Mucosa of descending colon (tissue), 3 donors: Measurements from ENCODE around the gene ARID1B. TPM values are rescaled to one million over a fixed set of nuclear protein-coding genes. Genes with fewer than 3 reads are reported as not detected.

Experiments used
- ATAC-seq: fragments of 200-7000 bp; cut with Tn5 transposase; one replicate; pipeline ENCODE4 v1.9.1; 2020; ENCODE audit warnings: mild to moderate bottlenecking, moderate library complexity
- DNase-seq, 3 donors: peaks; one replicate each; pipeline ENCODE4 v3.0.0-alpha.2; 2020
- H3K36me3 ChIP-seq: fragments of 200-600 bp; one replicate; pipeline ENCODE4 v1.8.0; 2021; ENCODE audit warnings: low read depth, mild to moderate bottlenecking
- H3K4me1 ChIP-seq: fragments of 200-600 bp; one replicate; pipeline ENCODE4 v1.8.0; 2021; ENCODE audit warnings: low read depth, mild to moderate bottlenecking
- H3K4me3 ChIP-seq: fragments of 200-600 bp; one replicate; pipeline ENCODE4 v1.8.0; 2021; ENCODE audit warnings: mild to moderate bottlenecking
- H3K9me3 ChIP-seq: fragments of 200-600 bp; one replicate; pipeline ENCODE4 v1.8.0; 2021; ENCODE audit warnings: mild to moderate bottlenecking
- intact Hi-C, 2 donors: fragments of 100-400 bp; cut with DNase I in 1 of 2; cut with micrococcal nuclease in 1 of 2; formaldehyde crosslinking; loops; one replicate each; pipeline versions ENCODE4 v1.11.0 to v1.11.1; 2022; cut with DNase I, micrococcal nuclease
- total RNA-seq, 3 donors: library from RNA; stranded (reverse); fragmentation: NEBNext Ultra II Directional in 2 of 3; extraction: Animal tissue kit (Norgen Biotek cat#: 25700) in 2 of 3; gene quantifications; one replicate each; pipeline versions ENCODE4 v1.2.1 to v1.2.4, GENCODE V29; 2021 to 2023
- TF ChIP-seq, protein P1 (sequence below): fragments of 200-600 bp; IDR thresholded peaks from one replicate; pipeline ENCODE4 v1.8.0; 2022; ENCODE audit warnings: antibody characterized with exemption, mild to moderate bottlenecking
- donor health status: DM: no; HTN: no; CAD: no; lungs with moderate emphysema.
- donor health status: DM: no; HTN: no; CAD: no.
- donor health status: DM: no; HTN: yes; CAD: no.

Gene ARID1B
- total RNA-seq, 3 donors from 2014 or later: 71.8 to 102 (median 101) TPM

GRCh38 chr6:156790711-156791319, 13.6 kb downstream of the ARID1B start:
- TF ChIP-seq, protein P1, sequence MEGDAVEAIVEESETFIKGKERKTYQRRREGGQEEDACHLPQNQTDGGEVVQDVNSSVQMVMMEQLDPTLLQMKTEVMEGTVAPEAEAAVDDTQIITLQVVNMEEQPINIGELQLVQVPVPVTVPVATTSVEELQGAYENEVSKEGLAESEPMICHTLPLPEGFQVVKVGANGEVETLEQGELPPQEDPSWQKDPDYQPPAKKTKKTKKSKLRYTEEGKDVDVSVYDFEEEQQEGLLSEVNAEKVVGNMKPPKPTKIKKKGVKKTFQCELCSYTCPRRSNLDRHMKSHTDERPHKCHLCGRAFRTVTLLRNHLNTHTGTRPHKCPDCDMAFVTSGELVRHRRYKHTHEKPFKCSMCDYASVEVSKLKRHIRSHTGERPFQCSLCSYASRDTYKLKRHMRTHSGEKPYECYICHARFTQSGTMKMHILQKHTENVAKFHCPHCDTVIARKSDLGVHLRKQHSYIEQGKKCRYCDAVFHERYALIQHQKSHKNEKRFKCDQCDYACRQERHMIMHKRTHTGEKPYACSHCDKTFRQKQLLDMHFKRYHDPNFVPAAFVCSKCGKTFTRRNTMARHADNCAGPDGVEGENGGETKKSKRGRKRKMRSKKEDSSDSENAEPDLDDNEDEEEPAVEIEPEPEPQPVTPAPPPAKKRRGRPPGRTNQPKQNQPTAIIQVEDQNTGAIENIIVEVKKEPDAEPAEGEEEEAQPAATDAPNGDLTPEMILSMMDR: no peak
- no peaks in the 10 kb centered on the region for H3K36me3 ChIP-seq
- no peaks in the 10 kb centered on the region for H3K9me3 ChIP-seq
- H3K4me1 ChIP-seq: peaks cover 26% of the 10 kb centered on the region
- H3K4me3 ChIP-seq: no peak overlapping the region
- ATAC-seq (no peak), DNase-seq (no peak)
- intact Hi-C loops: no loop called here

DNA sequence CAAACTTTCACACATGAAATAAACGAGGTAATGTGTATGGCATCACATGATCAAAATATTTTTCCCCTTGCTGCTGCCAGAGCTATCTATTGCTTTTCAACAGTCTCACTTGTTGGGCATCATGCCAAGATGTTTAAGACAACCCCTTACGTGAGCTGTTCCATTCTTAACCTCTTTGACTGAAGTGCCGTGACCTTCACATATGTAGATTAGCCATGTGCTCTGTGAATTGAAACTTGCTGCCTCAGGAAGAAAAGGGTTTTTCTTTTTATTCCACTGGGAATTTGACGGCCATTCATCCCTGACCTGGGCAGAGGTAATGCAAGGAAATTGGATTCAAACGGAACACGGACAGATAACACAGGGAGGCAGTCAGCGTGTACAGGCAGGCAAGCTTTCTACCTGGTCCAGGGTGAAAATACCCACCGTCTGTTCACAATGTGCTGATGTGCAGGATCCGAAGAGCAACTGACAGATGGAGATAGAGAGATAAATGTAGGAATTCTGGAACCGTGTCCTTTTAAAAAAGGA, 14.2 kb downstream of the ARID1B start:
- H3K4me1 ChIP-seq: peaks cover 25% of the 10 kb centered on the region
- TF ChIP-seq, protein P1: no peak
- ATAC-seq (peak; percentile 71), DNase-seq (peak in 1 of 3 donors; percentile 33)
- no peaks in the 10 kb centered on the region for H3K9me3 ChIP-seq
- intact Hi-C loops: no loop called here
- H3K36me3 ChIP-seq: no peaks in the 10 kb centered on the region
- no peak overlapping the region for H3K4me3 ChIP-seq

DNA sequence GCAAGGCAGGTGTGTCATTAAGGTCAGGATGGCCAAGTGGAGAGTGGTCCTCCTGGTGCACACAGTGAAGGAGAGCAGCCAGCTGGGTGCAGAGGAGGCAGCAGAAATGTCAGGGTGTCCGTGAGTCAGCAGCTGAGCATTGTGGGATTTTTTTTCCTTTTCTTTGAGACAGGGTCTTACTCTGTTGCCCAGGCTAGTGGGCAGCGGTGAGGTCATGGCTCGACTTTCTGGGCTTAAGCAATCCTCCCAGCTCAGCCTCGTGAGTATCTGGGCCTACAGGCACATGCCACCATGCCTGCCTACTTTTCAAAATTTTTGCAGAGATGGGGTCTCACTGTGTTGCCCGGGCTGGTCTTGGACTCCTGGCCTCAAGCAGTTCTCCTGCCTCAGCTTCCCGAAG, 16.0 kb downstream of the ARID1B start:
- intact Hi-C loops: no loop called here
- Histone ChIP-seq H3K36me3 (no peaks in the 10 kb centered on the region), H3K4me1 (peaks cover 21% of the 10 kb centered on the region), H3K9me3 (no peaks in the 10 kb centered on the region), H3K4me3 (no peak overlapping the region)
- DNase-seq (no peak), ATAC-seq (no peak)
- TF ChIP-seq, protein P1: no peak

- Histone ChIP-seq H3K4me3 (no peak overlapping the region), H3K36me3 (no peaks in the 10 kb centered on the region), H3K9me3 (no peaks in the 10 kb centered on the region), H3K4me1 (peaks cover 25% of the 10 kb centered on the region)
- DNase-seq (no peak), ATAC-seq (peak; percentile 32)
- TF ChIP-seq, protein P1: no peak
- intact Hi-C loops: no loop called here
These were observed 17.6 kb downstream of the ARID1B start for GRCh38 chr6:156794546-156795354.

DNA sequence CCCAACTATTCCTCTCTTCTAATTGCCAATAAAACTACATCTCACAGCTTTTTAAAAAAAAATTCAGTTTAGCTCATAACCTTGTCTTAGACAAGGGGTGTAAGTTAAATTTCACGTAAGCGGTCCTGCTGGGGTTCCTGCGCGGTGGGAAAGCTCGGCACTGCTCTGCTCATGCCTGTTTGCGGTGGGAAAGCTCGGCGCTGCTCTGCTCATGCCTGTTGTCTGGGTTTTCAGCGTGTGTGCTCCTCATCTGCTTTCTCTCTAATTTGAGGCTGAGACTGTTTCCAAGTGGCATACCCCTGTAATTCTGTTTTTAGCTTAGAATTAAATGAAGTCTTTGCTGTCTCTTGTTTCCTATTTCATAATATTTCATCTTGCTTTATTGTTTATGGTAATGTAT, 18.6 kb downstream of the ARID1B start:
- Histone ChIP-seq H3K36me3 (no peaks in the 10 kb centered on the region), H3K4me3 (no peak overlapping the region), H3K4me1 (peaks cover 20% of the 10 kb centered on the region), H3K9me3 (no peaks in the 10 kb centered on the region)
- DNase-seq (no peak), ATAC-seq (no peak)
- intact Hi-C loops: no loop called here
- TF ChIP-seq, protein P1: no peak
